Immature natural killer cell (primary cell): Measurements from ENCODE around the gene NRXN3. TPM values are rescaled to one million over a fixed set of nuclear protein-coding genes. Genes with fewer than 3 reads are reported as not detected.

Experiments used
- DNase-seq, 3 donors: peaks; one replicate each; pipeline ENCODE4 v3.0.0; 2022; ENCODE audit warnings: mixed read lengths in 1 of 3
- H3K27ac Mint-ChIP-seq, 6 donors: one replicate each; pipeline ENCODE4 v1.8.0; 2020; ENCODE audit warnings: mixed read lengths in 6 of 6, mild to moderate bottlenecking in 5 of 6, inconsistent platforms in 4 of 6, moderate library complexity in 3 of 6
- H3K27me3 Mint-ChIP-seq, 3 donors: one replicate each; pipeline ENCODE4 v1.8.0; 2020 to 2021; ENCODE audit warnings: low read depth in 3 of 3, mild to moderate bottlenecking in 3 of 3, mixed read lengths in 3 of 3, moderate library complexity in 3 of 3, inconsistent platforms in 1 of 3
- H3K36me3 Mint-ChIP-seq, 3 donors: one replicate each; pipeline ENCODE4 v1.8.0; 2020; ENCODE audit warnings: mixed read lengths in 3 of 3, inconsistent platforms in 2 of 3, mild to moderate bottlenecking in 2 of 3
- H3K4me1 Mint-ChIP-seq, 2 donors: one replicate each; pipeline ENCODE4 v1.8.0; 2020; ENCODE audit warnings: inconsistent platforms in 2 of 2, mild to moderate bottlenecking in 2 of 2, mixed read lengths in 2 of 2, moderate library complexity in 1 of 2
- H3K4me3 Mint-ChIP-seq, 5 donors: one replicate each; pipeline ENCODE4 v1.8.0; 2020; ENCODE audit warnings: mild to moderate bottlenecking in 5 of 5, mixed read lengths in 5 of 5, inconsistent platforms in 3 of 5, moderate library complexity in 3 of 5
- H3K9me3 Mint-ChIP-seq, 6 donors: one replicate each; pipeline ENCODE4 v1.8.0; 2020; ENCODE audit warnings: mild to moderate bottlenecking in 6 of 6, mixed read lengths in 6 of 6, inconsistent platforms in 4 of 6, moderate library complexity in 3 of 6
- polyA plus RNA-seq, 3 donors: library from polyadenylated mRNA; unstranded; fragments of 300-500 nt; fragmentation: Illumina TruSeq; gene quantifications; one replicate each; pipeline ENCODE4 v1.2.3, GENCODE V29; 2021

Gene NRXN3
- not detected for polyA plus RNA-seq

GRCh38 chr14:78170203-78170602 lies at the start of gene NRXN3:
TSS of gene NRXN3 (plus strand) at chr14:78170373. CDS start at chr14:78243094, 72,721 bp downstream.
- H3K4me3 Mint-ChIP-seq, result no peak within 1 kb of the TSS
- H3K27me3 Mint-ChIP-seq, result peaks cover 5 to 8% (median 5%) of the 10 kb centered on the region in 3 donors
- no peaks in the 10 kb centered on the region for H3K36me3 Mint-ChIP-seq
- no peak within 1 kb of the TSS for H3K27ac Mint-ChIP-seq
- peaks cover 0 to 5% (median 0%) of the 10 kb centered on the region in 6 donors for H3K9me3 Mint-ChIP-seq
- DNase-seq, result no peak
- no peaks in the 10 kb centered on the region for H3K4me1 Mint-ChIP-seq

- Mint-ChIP-seq H3K4me3 (no peak overlapping the region), H3K27ac (no peak overlapping the region), H3K36me3 (no peaks in the 10 kb centered on the region), H3K4me1 (no peaks in the 10 kb centered on the region), H3K27me3 (peaks cover 0 to 3% (median 2%) of the 10 kb centered on the region in 3 donors), H3K9me3 (peaks cover 0 to 6% (median 0%) of the 10 kb centered on the region in 6 donors)
- no peak for DNase-seq
These were observed 47.7 kb upstream of the NRXN3 start for GRCh38 chr14:78122436-78122835.

- Mint-ChIP-seq H3K27me3 (peaks cover 2 to 3% (median 2%) of the 10 kb centered on the region in 3 donors), H3K27ac (no peak overlapping the region), H3K4me1 (no peaks in the 10 kb centered on the region), H3K36me3 (no peaks in the 10 kb centered on the region), H3K4me3 (no peak overlapping the region), H3K9me3 (peaks cover 0 to 6% (median 0%) of the 10 kb centered on the region in 6 donors)
- DNase-seq, result no peak
These were observed 46.4 kb upstream of the NRXN3 start for GRCh38 chr14:78123650-78124253.

GRCh38 chr14:78127961-78128360 lies 42.2 kb upstream of the NRXN3 start:
- Mint-ChIP-seq H3K27ac (no peak overlapping the region), H3K4me1 (peaks cover 4 to 7% of the 10 kb centered on the region in 2 donors), H3K36me3 (no peaks in the 10 kb centered on the region), H3K27me3 (peaks cover 2 to 9% (median 3%) of the 10 kb centered on the region in 3 donors), H3K4me3 (no peak overlapping the region), H3K9me3 (peaks cover 0 to 6% (median 0%) of the 10 kb centered on the region in 6 donors)
- DNase-seq, result no peak

GRCh38 chr14:78129375-78129774 lies 40.8 kb upstream of the NRXN3 start:
- no peak overlapping the region for H3K27ac Mint-ChIP-seq
- H3K36me3 Mint-ChIP-seq, result no peaks in the 10 kb centered on the region
- peaks cover 0 to 9% (median 2%) of the 10 kb centered on the region in 3 donors for H3K27me3 Mint-ChIP-seq
- no peak for DNase-seq
- no peak overlapping the region for H3K4me3 Mint-ChIP-seq
- peaks cover 5 to 7% of the 10 kb centered on the region in 2 donors for H3K4me1 Mint-ChIP-seq
- H3K9me3 Mint-ChIP-seq, result peaks cover 0 to 3% (median 0%) of the 10 kb centered on the region in 6 donors

- no peak overlapping the region for H3K4me3 Mint-ChIP-seq
- H3K4me1 Mint-ChIP-seq, result peaks cover 12 to 13% of the 10 kb centered on the region in 2 donors
- no peak for DNase-seq
- no peaks in the 10 kb centered on the region for H3K36me3 Mint-ChIP-seq
- H3K27ac Mint-ChIP-seq, result no peak overlapping the region
- peaks cover 0 to 3% (median 0%) of the 10 kb centered on the region in 6 donors for H3K9me3 Mint-ChIP-seq
- peaks cover 0 to 12% (median 5%) of the 10 kb centered on the region in 3 donors for H3K27me3 Mint-ChIP-seq
These were observed 39.8 kb upstream of the NRXN3 start for GRCh38 chr14:78130356-78130755.

- Mint-ChIP-seq H3K27me3 (peaks cover 0 to 12% (median 6%) of the 10 kb centered on the region in 3 donors), H3K4me1 (peaks cover 20 to 21% of the 10 kb centered on the region in 2 donors), H3K9me3 (no peaks in the 10 kb centered on the region), H3K27ac (no peak overlapping the region), H3K4me3 (no peak overlapping the region), H3K36me3 (no peaks in the 10 kb centered on the region)
- DNase-seq, result no peak
These were observed 39.0 kb upstream of the NRXN3 start for GRCh38 chr14:78131201-78131600.

- Mint-ChIP-seq H3K4me3 (no peak overlapping the region), H3K4me1 (peaks cover 22 to 26% of the 10 kb centered on the region in 2 donors), H3K9me3 (no peaks in the 10 kb centered on the region), H3K27me3 (peaks cover 0 to 12% (median 6%) of the 10 kb centered on the region in 3 donors), H3K27ac (no peak overlapping the region), H3K36me3 (no peaks in the 10 kb centered on the region)
- no peak for DNase-seq
These were observed 38.6 kb upstream of the NRXN3 start for GRCh38 chr14:78131616-78132015.

- Mint-ChIP-seq H3K36me3 (no peaks in the 10 kb centered on the region), H3K27me3 (peaks cover 0 to 8% (median 6%) of the 10 kb centered on the region in 3 donors), H3K9me3 (no peaks in the 10 kb centered on the region), H3K27ac (peak overlapping the region in 1 of 6 donors; percentile 31), H3K4me3 (peak overlapping the region in 2 of 5 donors; percentile 10 to 45), H3K4me1 (peaks cover 22 to 31% of the 10 kb centered on the region in 2 donors)
- DNase-seq, result no peak
These were observed 34.7 kb upstream of the NRXN3 start for GRCh38 chr14:78135450-78135891.

- no peak for DNase-seq
- Mint-ChIP-seq H3K36me3 (no peaks in the 10 kb centered on the region), H3K4me1 (peaks cover 22 to 31% of the 10 kb centered on the region in 2 donors), H3K27me3 (peaks cover 0 to 8% (median 4%) of the 10 kb centered on the region in 3 donors), H3K9me3 (no peaks in the 10 kb centered on the region), H3K4me3 (no peak overlapping the region), H3K27ac (no peak overlapping the region)
These were observed 33.5 kb upstream of the NRXN3 start for GRCh38 chr14:78136695-78137094.

GRCh38 chr14:78141590-78141989 lies 28.6 kb upstream of the NRXN3 start:
- no peaks in the 10 kb centered on the region for H3K36me3 Mint-ChIP-seq
- H3K27ac Mint-ChIP-seq, result no peak overlapping the region
- no peaks in the 10 kb centered on the region for H3K9me3 Mint-ChIP-seq
- peaks cover 2% of the 10 kb centered on the region in 3 donors for H3K27me3 Mint-ChIP-seq
- DNase-seq, result no peak
- H3K4me1 Mint-ChIP-seq, result peaks cover 0 to 6% of the 10 kb centered on the region in 2 donors
- H3K4me3 Mint-ChIP-seq, result no peak overlapping the region

- no peaks in the 10 kb centered on the region for H3K4me1 Mint-ChIP-seq
- H3K9me3 Mint-ChIP-seq, result no peaks in the 10 kb centered on the region
- DNase-seq, result no peak
- no peak overlapping the region for H3K4me3 Mint-ChIP-seq
- H3K27ac Mint-ChIP-seq, result no peak overlapping the region
- H3K27me3 Mint-ChIP-seq, result peaks cover 2% of the 10 kb centered on the region in 3 donors
- H3K36me3 Mint-ChIP-seq, result no peaks in the 10 kb centered on the region
These were observed 27.2 kb upstream of the NRXN3 start for GRCh38 chr14:78142998-78143397.

- Mint-ChIP-seq H3K27ac (no peak overlapping the region), H3K4me3 (no peak overlapping the region), H3K27me3 (peaks cover 2 to 5% (median 2%) of the 10 kb centered on the region in 3 donors), H3K4me1 (no peaks in the 10 kb centered on the region), H3K9me3 (no peaks in the 10 kb centered on the region), H3K36me3 (no peaks in the 10 kb centered on the region)
- no peak for DNase-seq
These were observed 26.6 kb upstream of the NRXN3 start for GRCh38 chr14:78143489-78144145.
